HG03135 (cell line): ENCODE results near the gene KCNIP4.

ENCODE experiments used
- ATAC-seq: cut with Tn5 transposase; IDR thresholded peaks from one replicate; pipeline ENCODE4 v1.9.1; 2021; ENCODE audit warnings: mild to moderate bottlenecking, moderate library complexity; ENCODE audit not compliant: unreplicated experiment

The KCNIP4 gene

DNA sequence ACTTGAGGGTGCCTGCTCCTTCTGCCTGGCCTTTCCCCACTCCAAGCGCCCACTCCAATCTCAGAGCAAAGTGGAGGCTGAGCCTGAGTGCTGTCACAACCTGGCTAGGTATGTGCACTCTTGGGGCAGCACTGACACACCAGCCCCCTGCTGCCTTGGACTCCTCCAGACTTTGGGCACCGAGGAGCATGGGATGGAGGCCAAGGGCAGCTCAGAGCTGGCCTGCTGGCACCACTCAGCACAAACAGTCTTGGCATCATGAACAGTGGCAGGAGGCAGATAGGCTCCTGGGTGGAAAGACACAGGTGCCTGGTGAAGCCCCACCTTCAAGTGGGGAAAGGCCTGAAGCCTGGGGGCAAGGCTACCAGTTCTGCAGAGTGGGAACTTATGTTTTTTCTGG lies 91.8 kb downstream of the KCNIP4 start:
- no peak for ATAC-seq

GRCh38 chr4:21856301-21856700 lies 92.3 kb downstream of the KCNIP4 start:
- ATAC-seq = no peak

DNA sequence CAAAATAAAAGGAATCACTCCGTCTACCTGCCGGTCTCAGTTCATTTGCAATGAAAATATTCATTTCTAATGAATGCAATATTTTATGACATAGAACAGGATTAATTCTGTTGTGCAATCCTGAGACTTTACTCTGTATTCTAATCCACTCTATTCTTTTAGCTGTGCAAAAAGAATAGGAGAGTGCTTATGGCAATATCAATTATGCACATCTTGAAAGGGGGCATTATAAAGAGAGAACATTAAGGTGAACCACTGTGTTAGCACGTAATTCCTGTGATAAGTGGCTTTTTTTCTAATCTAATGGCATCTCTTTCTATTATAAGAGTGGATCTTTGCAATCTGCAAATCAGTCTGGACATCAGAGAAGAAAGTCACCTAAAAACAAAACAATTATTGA lies 99.5 kb downstream of the KCNIP4 start:
- no peak for ATAC-seq

DNA sequence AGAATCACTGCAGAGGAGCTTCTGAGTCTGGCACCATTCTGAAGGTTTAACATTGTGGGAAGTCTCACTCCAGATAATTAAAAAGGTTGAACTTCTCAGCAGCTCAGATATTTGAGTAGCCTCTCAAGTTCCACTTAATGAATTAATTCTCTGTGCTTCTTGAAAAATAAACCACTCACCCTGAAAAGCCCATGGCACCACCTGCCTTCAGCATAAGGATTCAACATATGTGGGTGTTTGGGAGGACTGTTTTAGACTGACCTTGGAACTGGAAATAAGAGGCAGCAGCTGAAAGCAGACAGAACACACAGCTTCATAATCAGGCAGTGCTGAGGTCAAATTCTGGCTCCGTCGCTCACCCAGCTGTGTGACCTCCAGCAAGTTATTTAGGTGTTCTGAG lies 100.6 kb downstream of the KCNIP4 start:
- ATAC-seq = no peak

DNA sequence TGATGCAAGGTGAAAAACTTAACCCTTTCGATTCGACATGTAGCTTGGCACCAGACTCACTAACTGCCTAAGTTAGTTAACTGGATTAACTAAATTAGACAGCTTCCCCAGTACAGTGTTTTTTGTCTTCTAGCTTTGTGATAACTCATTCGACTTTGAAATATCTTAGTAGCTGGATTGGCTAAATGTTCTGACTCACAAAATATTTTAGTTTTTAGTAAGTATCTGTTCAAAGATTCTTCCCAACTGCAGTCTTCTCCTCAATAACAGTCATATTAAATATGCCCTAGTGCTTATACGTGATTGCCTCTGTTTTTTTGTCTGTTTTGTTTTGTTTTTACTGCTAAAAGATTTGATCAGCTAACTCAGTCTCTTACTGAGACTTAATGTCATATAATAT lies 102.9 kb downstream of the KCNIP4 start:
- ATAC-seq = no peak

DNA sequence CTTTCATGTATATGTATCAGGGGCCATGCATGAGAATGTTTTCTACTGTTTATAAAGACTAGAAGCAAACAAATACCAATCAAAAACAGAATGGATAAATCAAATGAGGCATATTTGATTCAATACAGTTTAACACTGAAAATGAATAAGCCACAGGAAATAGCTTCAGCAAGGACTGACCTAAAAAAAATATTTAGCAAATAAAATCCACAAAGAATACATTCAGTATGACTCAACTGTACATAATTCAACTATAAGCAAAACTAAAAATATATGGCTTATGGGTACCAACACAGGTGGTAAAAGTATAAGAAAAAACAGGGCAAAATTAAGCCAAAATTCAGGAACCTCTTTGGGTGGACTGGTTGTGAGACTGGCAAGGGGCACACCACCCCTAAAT lies 112.9 kb downstream of the KCNIP4 start:
- ATAC-seq = no peak

DNA sequence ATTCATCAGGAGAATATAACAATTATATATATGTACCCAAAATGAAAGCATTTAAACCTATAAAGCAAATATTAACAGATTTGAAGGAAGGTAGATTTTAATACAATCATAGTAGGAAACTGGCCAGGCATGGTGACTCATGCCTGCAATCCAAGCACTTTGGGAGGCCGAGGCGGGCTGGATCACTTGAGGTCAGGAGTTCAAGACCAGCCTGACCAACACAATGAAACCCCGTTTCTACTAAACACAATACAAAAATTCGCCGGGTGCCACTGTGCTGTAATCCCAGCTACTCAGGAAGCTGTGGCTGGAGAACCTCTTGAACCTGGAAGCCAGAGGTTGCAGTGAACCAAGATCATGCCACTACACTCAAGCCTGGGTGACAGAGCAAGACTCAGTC lies 118.3 kb downstream of the KCNIP4 start:
- no peak for ATAC-seq

- no peak for ATAC-seq
Observed at GRCh38 chr4:21827575-21827974, 121.0 kb downstream of the KCNIP4 start.

DNA sequence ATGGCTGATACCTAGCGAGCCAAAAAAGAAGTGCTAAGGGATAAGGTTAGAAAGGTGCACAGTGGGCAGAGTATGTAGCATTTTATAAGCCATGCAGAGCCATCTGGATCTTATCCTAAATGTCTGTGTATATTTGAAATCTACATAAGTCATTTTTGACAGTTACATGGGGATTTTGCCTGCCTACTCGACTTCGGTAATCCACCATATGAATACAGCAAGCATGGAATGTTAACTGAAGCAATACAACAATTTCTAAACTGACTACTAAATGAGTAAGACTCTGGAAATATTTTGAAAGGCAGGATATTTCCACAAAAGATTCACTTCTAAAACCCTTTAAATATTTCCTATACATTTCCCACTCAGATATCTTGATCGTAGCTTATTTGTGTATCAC lies 122.5 kb downstream of the KCNIP4 start:
- no peak for ATAC-seq

GRCh38 chr4:21819086-21819485 lies 129.5 kb downstream of the KCNIP4 start:
- no peak for ATAC-seq

- ATAC-seq = no peak
Observed at GRCh38 chr4:21815651-21816377, 132.8 kb downstream of the KCNIP4 start.

DNA sequence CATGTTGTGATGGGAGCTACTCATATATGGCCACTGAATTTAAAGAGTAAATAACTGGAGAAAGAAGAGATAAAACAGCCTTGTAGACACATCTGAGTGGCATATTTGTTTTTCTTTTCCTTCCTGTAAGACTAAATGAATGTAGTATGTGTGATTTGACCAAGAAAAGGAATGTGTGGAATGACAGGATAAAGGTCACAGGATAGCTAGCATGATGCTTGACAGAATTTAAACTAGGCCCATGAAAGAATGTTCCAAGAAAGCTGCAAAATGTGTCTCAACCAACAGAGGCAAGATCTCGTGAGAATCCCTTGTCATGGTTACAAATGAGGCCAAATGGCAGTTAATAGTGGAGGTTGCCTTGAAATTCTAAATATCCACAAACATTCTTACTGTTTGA lies 137.0 kb downstream of the KCNIP4 start:
- ATAC-seq = no peak

DNA sequence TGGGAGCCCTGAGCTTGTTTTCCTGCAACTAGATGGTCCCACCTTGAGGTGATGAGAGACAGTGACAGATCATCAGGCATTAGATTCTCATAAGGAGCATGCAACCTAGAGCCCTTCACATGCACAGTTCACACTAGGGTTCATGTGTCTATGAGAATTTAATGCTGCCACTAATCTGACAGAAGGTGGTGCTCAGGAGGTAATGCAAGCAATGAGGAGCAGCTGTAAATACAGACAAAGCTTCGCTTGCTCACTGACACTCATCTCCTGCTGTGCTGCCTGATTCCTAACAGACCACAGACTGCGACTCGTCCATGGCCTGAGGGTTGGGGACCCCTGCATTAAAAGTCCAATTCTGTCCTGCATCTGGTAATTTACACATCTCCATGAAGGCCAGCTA lies 141.6 kb downstream of the KCNIP4 start:
- ATAC-seq = no peak

DNA sequence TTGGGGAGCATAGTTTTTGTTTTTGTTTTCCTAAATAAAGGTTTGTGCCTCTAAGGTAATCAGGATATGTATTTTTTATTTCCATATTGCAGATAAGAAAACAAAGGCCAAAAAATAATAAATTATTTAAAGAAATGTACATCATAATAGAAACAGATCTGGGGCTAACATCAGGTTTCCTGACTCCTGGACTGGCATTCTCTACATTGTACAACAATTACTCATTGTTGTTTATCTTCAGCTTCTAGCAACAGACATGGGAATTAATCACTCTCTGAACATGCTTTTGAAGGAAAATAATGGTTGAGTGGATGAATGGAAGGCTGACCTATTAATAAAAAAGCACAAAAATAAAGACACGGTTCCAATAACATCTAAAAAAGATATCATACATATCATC lies 146.2 kb downstream of the KCNIP4 start:
- no peak for ATAC-seq

DNA sequence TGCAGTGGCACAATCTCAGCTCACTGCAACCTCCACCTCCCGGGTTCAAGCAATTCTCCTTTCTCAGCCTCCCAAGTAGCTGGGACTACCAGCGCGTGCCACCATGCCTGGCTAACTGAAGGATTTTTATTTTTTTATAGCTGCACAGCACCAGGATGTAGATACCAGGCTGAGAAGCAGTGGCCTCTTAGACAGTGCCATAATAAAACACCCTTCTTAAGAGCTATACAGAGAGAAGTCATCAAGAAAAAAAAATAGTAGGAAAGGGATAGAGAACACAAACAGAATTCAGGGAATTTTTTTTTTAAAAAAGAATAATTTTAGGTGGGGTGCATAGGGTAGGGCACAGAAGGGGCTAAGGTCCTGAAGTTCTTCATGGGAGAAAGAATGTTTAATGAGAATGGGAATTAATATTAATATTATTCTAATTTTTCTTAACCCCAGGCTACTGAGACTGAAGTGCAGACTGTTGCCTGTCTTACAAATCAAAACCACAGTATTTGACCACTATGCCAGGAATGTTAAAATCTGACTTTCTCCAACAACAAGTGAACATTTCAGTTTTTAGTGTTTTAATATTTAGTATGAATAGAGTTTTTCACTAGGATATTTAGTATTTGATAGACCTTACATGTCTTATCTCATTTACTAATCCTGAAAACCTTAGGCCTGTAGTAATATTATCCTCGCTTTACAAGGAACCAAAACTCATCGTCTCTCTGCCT lies 146.7 kb downstream of the KCNIP4 start:
- ATAC-seq = no peak

GRCh38 chr4:21795091-21795490 lies 153.5 kb downstream of the KCNIP4 start:
- no peak for ATAC-seq

DNA sequence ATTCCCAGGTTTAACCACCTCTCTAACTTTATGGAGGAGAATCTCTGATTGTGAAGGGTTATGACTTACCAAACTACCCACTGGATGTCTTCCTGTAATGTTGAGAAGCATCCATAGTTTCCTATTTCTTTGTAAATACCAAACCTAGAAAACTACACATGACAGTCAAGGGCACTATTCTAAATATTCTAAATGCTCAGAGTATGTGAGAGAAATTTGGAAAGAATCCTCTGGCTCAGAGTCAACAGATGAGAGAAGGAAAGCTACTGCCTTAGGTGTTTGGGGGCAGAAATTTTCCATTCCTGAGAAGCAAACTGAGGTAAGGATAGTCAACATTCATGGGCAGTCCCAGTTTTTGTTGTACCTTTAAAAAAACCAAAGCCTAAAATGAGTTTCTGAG lies 155.8 kb downstream of the KCNIP4 start:
- ATAC-seq = no peak

GRCh38 chr4:21790438-21791029 lies 158.0 kb downstream of the KCNIP4 start:
- ATAC-seq = no peak

- ATAC-seq = no peak
Observed at GRCh38 chr4:21780148-21780547, 168.4 kb downstream of the KCNIP4 start.

- ATAC-seq = no peak
Observed at GRCh38 chr4:21778702-21779101, 169.9 kb downstream of the KCNIP4 start.

DNA sequence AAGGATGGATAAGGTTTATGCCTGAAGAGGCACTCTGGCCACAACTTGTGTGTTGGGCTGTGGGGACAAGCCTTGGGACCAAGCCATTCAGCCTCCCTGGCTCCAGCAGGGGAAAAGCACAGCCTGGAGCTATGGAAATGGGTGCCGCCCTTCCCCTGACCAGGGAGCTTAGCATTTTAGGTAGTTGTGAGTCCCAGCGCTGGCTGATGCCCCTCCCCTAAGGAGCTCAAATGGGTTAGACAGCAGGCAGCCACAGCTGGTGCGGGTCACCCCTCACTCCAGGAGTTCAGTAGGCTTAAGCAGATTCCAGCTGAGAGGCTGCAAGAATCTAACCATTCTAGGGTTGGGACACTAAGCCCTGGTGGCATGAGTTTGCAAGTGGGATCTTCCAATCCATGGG lies 172.9 kb downstream of the KCNIP4 start:
- ATAC-seq = no peak

DNA sequence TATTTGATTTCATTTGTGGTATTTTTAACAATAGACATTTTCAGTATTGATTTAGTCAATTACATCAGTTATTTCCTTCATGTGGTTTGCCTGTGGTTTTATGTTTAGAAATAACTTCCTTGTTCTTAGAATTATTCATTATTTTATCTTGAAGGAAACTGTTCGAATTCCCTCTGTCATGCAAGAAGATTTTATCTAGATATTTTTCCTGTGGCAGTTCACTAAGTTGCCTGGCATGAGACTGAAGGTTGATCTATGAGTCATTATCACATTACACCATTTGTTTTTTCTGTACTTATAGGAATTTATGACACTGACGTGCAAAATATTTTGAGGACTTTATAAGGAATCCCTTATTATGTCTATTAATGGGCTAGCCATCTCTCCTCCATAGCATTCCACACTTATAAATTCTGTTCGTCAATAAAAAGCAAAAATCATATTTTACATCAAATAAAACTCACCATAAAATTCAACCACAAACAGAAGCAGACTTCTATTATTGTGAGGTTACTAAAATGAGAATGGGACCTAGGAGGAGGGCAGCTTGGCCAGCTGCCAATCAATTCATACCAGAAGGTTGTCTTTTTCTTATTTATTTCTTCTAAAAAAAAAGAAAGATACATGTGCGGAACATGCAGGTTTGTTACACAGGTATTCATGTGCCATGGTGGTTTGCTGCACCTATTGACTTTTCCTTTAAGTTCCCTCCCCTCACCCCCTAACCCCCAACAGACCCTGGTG lies 179.0 kb downstream of the KCNIP4 start:
- no peak for ATAC-seq
